ENCODE results near the gene SEZ6L2. TPM values are rescaled to one million over a fixed set of nuclear protein-coding genes. Genes with fewer than 3 reads are reported as not detected.
A peak's percentile ranks its signal among the peaks of the same experiment; 100 is the strongest.

SEZ6L2 gene
- total RNA-seq, 4 donors from 2014 or later = 0.22 to 2.8 (median 1.1) TPM; not detected in 1

DNA sequence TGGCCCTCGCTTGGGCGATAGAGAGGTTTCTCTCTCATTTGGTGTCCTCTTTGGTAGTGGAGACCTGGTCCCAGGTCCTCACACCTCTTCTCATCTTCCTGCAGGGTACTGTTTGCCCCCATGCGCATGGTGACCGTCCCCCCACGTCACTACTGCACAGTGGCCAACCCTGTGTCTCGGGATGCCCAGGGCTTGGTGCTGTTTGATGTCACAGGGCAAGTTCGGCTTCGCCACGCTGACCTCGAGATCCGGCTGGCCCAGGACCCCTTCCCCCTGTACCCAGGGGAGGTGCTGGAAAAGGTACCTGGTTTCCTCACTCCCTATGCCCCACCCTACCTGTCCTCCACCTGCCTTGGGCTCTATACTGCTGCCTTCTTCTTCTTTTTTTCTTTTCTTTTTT lies 68.6 kb downstream of the SEZ6L2 start:
- WGBS, 2 donors = 82 to 93% methylated on average over 5 to 11 of the region's 11 CpGs
- Histone ChIP-seq H3K36me3 (peaks cover 20 to 62% (median 45%) of the 10 kb centered on the region in 3 donors), H3K9me3 (no peaks in the 10 kb centered on the region), H3K4me3 (no peak overlapping the region), H3K27ac (no peak overlapping the region), H3K4me1 (peaks cover 6 to 54% (median 11%) of the 10 kb centered on the region in 3 donors), H3K27me3 (no peaks in the 10 kb centered on the region)
- TF ChIP-seq, protein P1, sequence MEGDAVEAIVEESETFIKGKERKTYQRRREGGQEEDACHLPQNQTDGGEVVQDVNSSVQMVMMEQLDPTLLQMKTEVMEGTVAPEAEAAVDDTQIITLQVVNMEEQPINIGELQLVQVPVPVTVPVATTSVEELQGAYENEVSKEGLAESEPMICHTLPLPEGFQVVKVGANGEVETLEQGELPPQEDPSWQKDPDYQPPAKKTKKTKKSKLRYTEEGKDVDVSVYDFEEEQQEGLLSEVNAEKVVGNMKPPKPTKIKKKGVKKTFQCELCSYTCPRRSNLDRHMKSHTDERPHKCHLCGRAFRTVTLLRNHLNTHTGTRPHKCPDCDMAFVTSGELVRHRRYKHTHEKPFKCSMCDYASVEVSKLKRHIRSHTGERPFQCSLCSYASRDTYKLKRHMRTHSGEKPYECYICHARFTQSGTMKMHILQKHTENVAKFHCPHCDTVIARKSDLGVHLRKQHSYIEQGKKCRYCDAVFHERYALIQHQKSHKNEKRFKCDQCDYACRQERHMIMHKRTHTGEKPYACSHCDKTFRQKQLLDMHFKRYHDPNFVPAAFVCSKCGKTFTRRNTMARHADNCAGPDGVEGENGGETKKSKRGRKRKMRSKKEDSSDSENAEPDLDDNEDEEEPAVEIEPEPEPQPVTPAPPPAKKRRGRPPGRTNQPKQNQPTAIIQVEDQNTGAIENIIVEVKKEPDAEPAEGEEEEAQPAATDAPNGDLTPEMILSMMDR (IDR thresholded peaks at IDR 0.05) = no peak
- TF ChIP-seq POLR2A (IDR thresholded peaks at IDR 0.05) = no peak
- intact Hi-C loops (cut with DNase I) = no loop called here
- DNase-seq = no peak

DNA sequence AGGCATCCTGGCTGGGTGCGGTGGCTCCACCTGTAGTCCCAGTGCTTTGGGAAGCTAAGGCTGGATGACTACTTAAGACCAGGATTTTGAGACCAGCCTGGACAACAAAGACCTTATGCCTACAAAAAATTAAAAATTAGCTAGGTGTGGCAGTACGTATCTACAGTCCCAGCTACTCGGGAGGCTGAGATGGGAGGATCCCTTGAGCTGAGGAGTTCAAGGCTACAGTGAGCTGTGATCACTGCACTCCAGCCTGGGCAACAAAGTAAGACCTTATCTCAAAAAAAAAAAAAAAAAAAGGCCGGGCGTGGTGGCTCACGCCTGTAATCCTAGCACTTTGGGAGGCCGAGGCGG lies 73.0 kb downstream of the SEZ6L2 start:
- 89 to 100% methylated on average over 2 to 8 of the region's 8 CpGs for WGBS, 2 donors
- DNase-seq = no peak
- no peak for TF ChIP-seq POLR2A (IDR thresholded peaks at IDR 0.05)
- TF ChIP-seq, protein P1 (IDR thresholded peaks at IDR 0.05) = no peak
- no peak overlapping the region for H3K4me3 ChIP-seq
- no peaks in the 10 kb centered on the region for H3K27me3 ChIP-seq
- H3K27ac ChIP-seq = peak overlapping the region; percentile 54 to 89 (median 80)
- H3K4me1 ChIP-seq = peaks cover 48 to 94% (median 55%) of the 10 kb centered on the region in 3 donors
- peaks cover 5 to 17% (median 17%) of the 10 kb centered on the region in 3 donors for H3K36me3 ChIP-seq
- intact Hi-C loops (cut with DNase I) = no loop called here
- no peaks in the 10 kb centered on the region for H3K9me3 ChIP-seq

DNA sequence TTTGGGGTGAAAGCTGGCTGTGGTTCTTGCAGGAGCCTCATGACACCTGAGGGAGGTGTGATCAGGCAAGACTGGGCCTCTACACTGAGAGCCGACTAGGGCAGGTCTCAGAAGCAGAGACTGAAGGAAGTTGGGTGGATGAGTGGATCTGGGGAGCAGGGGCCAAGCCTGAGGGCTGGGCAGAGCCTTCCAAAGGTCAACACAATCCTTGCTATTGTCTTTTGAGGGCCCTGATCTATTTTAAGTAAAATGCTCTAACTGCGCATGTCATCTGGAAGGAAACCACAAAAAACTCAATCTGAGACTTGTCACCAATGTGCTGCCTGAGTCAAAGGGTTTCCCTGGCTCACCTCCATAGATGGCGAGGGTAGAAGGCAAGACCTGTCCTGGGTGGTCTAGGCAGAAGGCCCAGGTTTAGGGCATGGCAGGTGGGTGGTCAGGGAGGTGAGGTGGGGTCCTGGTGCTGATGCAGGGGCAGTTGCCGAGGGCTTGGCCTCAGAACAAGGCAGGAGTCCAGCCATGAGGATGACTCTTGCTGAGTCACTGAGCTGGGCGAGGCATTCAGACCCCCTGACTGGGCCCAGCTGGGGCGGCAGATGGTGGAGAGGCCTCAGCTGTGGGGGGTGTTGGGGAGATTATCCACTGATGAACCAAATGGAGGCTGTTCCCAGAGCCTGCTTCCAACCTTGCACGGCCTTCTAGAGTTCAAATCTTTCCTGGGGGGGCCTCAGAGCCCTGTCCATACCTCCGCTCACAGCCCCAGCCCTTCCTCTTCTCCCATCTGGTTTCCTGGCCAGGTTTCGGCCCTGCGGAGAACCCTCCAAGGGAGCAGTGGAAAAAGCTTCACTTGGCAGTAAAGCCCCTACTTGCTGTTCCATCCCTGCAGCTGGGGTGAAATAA lies 74.0 kb downstream of the SEZ6L2 start:
- Histone ChIP-seq H3K36me3 (peaks cover 0 to 10% (median 8%) of the 10 kb centered on the region in 3 donors), H3K4me3 (peak overlapping the region in 1 of 4 donors; percentile 43), H3K27me3 (no peaks in the 10 kb centered on the region), H3K4me1 (peaks cover 55 to 95% (median 57%) of the 10 kb centered on the region in 3 donors), H3K9me3 (no peaks in the 10 kb centered on the region), H3K27ac (peak overlapping the region; percentile 54 to 89 (median 80))
- intact Hi-C loops (cut with DNase I) = no loop called here
- DNase-seq = no peak
- TF ChIP-seq, protein P1 (IDR thresholded peaks at IDR 0.05) = no peak
- TF ChIP-seq POLR2A (IDR thresholded peaks at IDR 0.05) = no peak
- WGBS, 2 donors = 32 to 47% methylated on average over 7 to 10 of the region's 10 CpGs

DNA sequence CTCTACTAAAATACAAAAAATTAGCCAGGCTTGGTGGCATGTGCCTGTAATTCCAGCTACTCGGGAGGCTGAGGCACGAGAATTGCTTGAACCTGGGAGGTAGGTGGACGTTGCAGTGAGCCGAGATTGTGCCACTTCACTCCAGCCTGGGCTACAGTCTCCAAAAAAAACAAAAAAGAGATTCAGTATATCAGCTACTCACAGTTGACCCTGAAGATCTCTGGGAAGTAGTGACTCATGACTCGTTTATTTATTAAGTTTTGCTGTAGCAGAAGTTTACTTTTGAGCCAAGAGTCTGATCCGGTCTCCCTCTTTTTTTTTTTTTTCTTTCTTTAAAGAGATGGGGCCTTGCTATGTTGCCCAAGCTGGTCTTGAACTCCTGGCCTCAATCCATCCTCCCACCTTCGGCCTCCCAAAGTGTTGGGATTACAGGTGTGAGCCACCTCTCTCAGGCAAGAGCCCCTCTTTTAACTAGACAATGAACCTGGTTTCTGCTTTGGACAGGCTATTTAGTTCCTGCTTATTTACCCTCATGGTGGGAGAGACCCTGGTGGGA lies 74.7 kb downstream of the SEZ6L2 start:
- no peaks in the 10 kb centered on the region for H3K27me3 ChIP-seq
- intact Hi-C loops (cut with DNase I) = no loop called here

More for the DNA sequence above, 74.7 kb downstream of the SEZ6L2 start:
- H3K9me3 ChIP-seq = no peaks in the 10 kb centered on the region
- H3K27ac ChIP-seq = peak overlapping the region; percentile 54 to 89 (median 80)
- WGBS, 2 donors = 17 to 40% methylated on average over 7 of the region's 7 CpGs
- peak overlapping the region in 1 of 4 donors; percentile 43 for H3K4me3 ChIP-seq
- H3K36me3 ChIP-seq = peaks cover 0 to 4% (median 2%) of the 10 kb centered on the region in 3 donors
- H3K4me1 ChIP-seq = peaks cover 61 to 96% (median 63%) of the 10 kb centered on the region in 3 donors
- TF ChIP-seq, protein P1 (IDR thresholded peaks at IDR 0.05) = no peak
- TF ChIP-seq POLR2A (IDR thresholded peaks at IDR 0.05) = no peak
- DNase-seq = no peak
